HepG2 (cell line): ENCODE results near the gene GPRC5B. TPM values are rescaled to one million over a fixed set of nuclear protein-coding genes. Genes with fewer than 3 reads are reported as not detected.

Experiments used
- MXI1 ChIP-seq: IDR thresholded peaks from 3 replicates; pipeline ENCODE4 v1.6.1; 2012; ENCODE audit warnings: low read depth, low read length, inconsistent platforms, borderline replicate concordance
- polyA plus RNA-seq, 8 experiments: library from polyadenylated mRNA; depleted of rRNA in 3 of 8; stranded (reverse) in 7 of 8; unstranded in 1 of 8; fragments of >200 nt; fragmentation: Illumina TruSeq in 4 of 8; extraction: Trizol in 4 of 8; gene quantifications; 2 replicates each; pipeline versions ENCODE4 v1.2.1 to v1.2.3, GENCODE V29; 2011 to 2016; ENCODE audit warnings: low read depth in 4 of 8, missing spikeins in 1 of 8, mixed read lengths in 1 of 8; ENCODE audit not compliant: insufficient read depth in 1 of 8
- total RNA-seq, 5 experiments: library from RNA; depleted of rRNA; stranded (reverse); fragments of >200 nt; fragmentation: Illumina TruSeq; extraction: Trizol; gene quantifications; 2 replicates each; pipeline ENCODE4 v1.2.3, GENCODE V29; 2016; ENCODE audit warnings: low read depth in 1 of 5
- TF ChIP-seq, protein P1 (sequence below), 2 experiments: fragments of 450-650 bp in 1 of 2; sonication (generic) in 1 of 2; formaldehyde crosslinking in 1 of 2; IDR thresholded peaks; 2 replicates each; pipeline versions ENCODE4 v1.6.1 to v1.8.0; 2016 to 2022; ENCODE audit warnings: antibody characterized with exemption in 1 of 2, mild to moderate bottlenecking in 1 of 2, missing genetic modification reagents in 1 of 2
- TF ChIP-seq, protein P2 (sequence below): sonication (generic); formaldehyde crosslinking; IDR thresholded peaks from 2 replicates; pipeline ENCODE4 v1.8.0; 2022; ENCODE audit warnings: missing genetic modification reagents, low read depth, mild to moderate bottlenecking, borderline replicate concordance

GPRC5B gene
- total and polyA plus RNA-seq, 2 of the 13 experiments (the other 11 are each of a cell fraction or from before 2014, with no cell fraction given), result 0.46 to 0.53 TPM

DNA sequence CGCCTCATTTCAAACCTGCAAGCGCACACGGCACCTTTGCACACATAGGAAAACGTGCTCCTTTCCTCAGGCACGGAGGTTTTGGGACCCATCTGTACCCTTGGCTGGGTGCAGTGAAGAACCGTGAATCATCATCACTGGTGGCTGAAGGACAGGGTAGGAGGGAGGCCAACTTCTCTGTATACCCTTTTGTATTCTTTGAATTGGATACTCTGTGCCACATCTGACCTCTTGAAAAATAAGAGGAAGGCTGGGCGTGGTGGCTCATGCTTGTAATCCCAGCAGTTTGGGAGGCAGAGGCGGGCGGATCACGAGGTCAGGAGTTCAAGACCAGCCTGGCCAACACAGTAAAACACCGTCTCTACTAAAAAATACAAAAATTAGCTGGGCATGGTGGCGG lies 11.7 kb downstream of the GPRC5B start (continued):
- TF ChIP-seq, protein P1, sequence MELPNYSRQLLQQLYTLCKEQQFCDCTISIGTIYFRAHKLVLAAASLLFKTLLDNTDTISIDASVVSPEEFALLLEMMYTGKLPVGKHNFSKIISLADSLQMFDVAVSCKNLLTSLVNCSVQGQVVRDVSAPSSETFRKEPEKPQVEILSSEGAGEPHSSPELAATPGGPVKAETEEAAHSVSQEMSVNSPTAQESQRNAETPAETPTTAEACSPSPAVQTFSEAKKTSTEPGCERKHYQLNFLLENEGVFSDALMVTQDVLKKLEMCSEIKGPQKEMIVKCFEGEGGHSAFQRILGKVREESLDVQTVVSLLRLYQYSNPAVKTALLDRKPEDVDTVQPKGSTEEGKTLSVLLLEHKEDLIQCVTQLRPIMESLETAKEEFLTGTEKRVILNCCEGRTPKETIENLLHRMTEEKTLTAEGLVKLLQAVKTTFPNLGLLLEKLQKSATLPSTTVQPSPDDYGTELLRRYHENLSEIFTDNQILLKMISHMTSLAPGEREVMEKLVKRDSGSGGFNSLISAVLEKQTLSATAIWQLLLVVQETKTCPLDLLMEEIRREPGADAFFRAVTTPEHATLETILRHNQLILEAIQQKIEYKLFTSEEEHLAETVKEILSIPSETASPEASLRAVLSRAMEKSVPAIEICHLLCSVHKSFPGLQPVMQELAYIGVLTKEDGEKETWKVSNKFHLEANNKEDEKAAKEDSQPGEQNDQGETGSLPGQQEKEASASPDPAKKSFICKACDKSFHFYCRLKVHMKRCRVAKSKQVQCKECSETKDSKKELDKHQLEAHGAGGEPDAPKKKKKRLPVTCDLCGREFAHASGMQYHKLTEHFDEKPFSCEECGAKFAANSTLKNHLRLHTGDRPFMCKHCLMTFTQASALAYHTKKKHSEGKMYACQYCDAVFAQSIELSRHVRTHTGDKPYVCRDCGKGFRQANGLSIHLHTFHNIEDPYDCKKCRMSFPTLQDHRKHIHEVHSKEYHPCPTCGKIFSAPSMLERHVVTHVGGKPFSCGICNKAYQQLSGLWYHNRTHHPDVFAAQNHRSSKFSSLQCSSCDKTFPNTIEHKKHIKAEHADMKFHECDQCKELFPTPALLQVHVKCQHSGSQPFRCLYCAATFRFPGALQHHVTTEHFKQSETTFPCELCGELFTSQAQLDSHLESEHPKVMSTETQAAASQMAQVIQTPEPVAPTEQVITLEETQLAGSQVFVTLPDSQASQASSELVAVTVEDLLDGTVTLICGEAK (IDR thresholded peaks at IDR 0.05), result no peak
- TF ChIP-seq, protein P1 (CRISPR knock-in tag; IDR thresholded peaks at IDR 0.05), result no peak
- TF ChIP-seq, protein P2, sequence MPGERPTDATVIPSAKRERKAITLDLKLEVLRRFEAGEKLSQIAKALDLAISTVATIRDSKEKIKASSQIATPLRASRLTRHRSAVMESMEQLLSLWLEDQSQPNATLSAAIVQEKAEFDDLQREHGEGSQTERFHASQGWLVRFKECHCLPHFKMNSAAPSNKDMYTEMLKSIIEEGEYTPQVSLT (CRISPR knock-in tag), result no peak
- no peak for TF ChIP-seq MXI1
